AG10803 (cell line): Measurements from ENCODE around the gene GRM5.

Source experiments
- DNase-seq: peaks from one replicate; pipeline ENCODE4 v3.0.0; 2010; ENCODE audit warnings: low read depth
- H3K4me3 ChIP-seq: 2 replicates; pipeline ENCODE4 v1.5.1; 2011; ENCODE audit warnings: mild to moderate bottlenecking, low read length, control low read depth
- TF ChIP-seq, protein P1 (sequence below): conservative IDR thresholded peaks from 2 replicates; pipeline ENCODE4 v1.5.1; 2011; ENCODE audit warnings: mild to moderate bottlenecking, low read length, control low read depth, inconsistent platforms

GRM5 gene

DNA sequence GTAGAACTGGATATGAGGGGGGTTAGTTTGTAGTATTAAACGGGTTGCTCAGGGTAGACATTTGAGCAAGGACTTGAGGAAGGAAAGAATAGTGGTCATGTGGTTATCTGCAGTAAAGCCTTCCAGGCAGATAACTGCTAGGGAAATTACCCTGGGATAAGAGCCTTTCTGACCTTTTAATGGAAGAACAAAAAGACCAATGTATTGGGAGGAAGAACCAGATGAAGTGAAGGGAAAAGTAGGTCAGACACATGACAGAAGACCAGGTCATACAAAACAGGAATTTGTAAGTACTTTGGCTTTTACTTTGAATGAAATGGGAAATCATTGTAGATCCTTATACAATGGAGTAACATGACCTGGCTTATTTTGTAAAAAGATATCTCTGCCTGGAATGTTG, 486.3 kb downstream of the GRM5 start:
- DNase-seq: no peak
- TF ChIP-seq, protein P1, sequence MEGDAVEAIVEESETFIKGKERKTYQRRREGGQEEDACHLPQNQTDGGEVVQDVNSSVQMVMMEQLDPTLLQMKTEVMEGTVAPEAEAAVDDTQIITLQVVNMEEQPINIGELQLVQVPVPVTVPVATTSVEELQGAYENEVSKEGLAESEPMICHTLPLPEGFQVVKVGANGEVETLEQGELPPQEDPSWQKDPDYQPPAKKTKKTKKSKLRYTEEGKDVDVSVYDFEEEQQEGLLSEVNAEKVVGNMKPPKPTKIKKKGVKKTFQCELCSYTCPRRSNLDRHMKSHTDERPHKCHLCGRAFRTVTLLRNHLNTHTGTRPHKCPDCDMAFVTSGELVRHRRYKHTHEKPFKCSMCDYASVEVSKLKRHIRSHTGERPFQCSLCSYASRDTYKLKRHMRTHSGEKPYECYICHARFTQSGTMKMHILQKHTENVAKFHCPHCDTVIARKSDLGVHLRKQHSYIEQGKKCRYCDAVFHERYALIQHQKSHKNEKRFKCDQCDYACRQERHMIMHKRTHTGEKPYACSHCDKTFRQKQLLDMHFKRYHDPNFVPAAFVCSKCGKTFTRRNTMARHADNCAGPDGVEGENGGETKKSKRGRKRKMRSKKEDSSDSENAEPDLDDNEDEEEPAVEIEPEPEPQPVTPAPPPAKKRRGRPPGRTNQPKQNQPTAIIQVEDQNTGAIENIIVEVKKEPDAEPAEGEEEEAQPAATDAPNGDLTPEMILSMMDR: no peak
- H3K4me3 ChIP-seq: no peak overlapping the region

DNA sequence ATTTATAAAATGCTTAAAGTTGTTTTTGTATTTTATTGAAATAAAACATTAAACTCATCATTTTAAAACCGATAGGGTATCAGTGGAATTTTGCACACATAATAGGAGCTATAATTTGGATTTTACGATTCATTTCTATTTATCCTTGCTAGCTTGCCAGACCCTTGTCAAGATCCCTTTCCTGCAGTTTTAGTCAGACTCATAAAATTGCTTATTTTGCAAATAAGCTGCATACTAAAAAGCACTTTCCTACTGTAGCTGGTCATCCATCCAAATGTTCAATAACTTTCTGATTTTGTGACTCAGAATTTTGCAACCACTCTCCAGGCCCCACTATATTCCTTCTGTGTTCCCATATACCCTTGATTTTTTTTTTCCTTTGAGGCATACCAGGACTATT, 489.0 kb downstream of the GRM5 start:
- TF ChIP-seq, protein P1: no peak
- DNase-seq: no peak
- no peak overlapping the region for H3K4me3 ChIP-seq

DNA sequence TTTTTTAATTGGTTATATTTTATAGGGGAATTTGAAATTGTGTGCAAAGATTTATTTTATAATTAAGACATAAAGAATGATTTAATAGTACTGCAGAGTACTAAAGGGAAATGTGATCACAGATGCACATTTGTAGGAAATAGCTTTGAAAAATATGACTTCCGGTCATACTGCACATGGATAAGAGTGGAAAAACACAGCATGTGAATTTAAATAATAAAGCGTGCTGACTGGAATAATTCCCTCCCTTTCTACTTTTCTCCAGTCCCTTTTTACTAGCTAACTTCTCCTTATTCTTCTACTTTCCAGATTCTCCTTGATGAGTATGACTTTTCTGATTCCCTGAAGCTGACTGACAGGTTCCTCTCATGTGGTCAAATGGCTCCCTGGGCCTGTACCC, 489.9 kb downstream of the GRM5 start:
- no peak overlapping the region for H3K4me3 ChIP-seq
- TF ChIP-seq, protein P1: no peak
- DNase-seq: no peak

DNA sequence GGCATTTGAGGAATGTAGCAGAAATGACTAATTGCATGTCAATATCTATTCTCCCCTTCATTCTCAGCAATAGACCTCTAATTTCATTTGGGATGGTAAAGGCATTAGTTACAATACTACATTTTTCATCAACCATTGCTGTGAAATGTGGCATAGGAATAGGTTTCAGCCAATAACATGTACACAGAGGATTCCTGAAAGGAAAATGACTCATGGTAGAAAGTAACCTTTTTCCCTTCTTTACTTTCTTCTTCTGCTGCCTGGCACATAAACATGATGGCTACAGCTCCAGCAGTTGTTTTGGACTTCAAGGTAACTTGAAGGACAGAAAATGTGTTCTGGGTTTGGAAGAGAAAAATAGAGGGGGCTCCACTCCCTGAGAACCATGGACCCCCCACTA, 496.4 kb downstream of the GRM5 start:
- H3K4me3 ChIP-seq: no peak overlapping the region
- TF ChIP-seq, protein P1: no peak
- no peak for DNase-seq

DNA sequence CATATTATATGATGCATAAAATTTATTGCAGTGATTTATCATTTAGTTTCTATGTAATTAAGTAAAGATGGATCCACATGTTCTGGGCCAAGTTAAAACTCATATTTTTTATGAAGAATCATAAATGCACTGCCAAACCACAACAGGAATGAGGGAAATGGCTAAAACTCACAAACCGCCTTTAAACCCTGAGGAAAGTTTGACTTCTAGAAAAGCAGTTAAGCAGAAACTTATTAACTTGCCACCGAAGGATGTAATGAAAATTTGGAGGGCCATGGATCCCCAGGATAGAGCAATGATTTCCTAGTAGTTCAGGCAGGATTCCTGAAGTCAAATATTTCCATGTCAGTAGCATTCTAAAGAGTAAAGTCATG, 510.0 kb downstream of the GRM5 start:
- peak; percentile 90 for DNase-seq
- no peak overlapping the region for H3K4me3 ChIP-seq
- TF ChIP-seq, protein P1: no peak

DNA sequence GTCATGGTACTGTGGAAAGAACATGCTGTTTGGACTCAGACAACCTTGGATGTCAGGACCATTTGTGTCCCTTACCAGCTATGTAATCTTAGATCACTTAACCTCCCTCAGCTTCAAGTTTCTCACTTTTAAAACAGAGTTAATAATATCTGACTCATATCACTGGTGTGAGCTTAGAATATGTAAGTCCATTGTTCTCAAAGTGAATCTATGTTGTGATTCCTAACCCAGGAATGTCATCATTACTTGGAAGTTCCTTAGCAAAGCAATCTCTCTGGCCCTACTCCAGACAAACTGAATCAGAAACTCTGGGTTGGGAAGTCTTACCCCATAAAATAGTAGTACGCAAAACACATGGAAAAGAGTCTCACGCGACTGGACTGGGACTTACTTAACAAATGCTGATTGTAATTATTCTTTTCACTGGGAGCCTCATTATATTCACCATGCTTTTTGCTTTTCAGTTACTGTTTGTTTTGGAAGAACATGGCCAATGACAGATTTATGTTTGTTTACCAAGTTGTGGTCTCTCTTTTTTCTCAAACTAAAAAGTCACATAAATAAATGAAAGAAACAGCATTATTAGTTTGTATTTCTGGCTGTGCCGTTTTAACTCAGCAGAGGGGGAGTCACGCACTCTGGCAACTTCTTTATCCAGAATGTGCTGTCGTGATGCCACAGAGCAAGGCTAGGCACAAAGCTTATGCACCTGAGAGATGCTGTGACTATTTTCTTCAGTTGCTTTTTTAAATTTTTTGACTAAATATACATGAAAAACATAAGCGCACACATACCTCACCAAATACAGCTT, 510.6 kb downstream of the GRM5 start:
- no peak overlapping the region for H3K4me3 ChIP-seq
- TF ChIP-seq, protein P1: 0 out of 2 replicates have a peak, but pooled peaks have one; percentile 8
- peak; percentile 100 for DNase-seq

DNA sequence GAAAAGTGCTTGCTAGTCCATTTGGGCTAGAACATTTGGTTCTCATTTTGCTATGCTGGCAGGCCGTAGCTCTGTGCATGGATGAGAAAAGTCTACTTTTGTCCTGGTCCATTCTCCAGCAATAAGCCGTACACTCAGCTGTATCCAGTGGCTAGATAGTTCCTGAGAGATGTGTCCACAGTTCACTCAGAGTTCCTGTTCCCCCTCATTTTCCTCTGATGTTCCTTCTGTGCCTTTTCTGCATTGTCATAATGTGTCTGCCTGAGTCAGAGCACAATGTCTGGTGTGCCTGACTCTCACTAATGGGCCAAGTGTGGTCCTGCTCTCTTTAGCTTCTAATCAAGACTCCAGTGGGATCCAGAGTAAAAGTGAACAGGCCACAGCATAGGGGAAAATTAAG, 512.6 kb downstream of the GRM5 start:
- TF ChIP-seq, protein P1: no peak
- DNase-seq: peak; percentile 44

More for the DNA sequence above, 512.6 kb downstream of the GRM5 start:
- H3K4me3 ChIP-seq: no peak overlapping the region
